NCI-H510A (cell line): ENCODE results near the gene GAL3ST2.
"Not testable (repeated sequence)": the region's sequence is repeated elsewhere in the genome, so short reads cannot be mapped to it uniquely, and the experiment has no call there.

Source experiments
- DNase-seq: peaks from one replicate; lab custom pipeline; 2025; lab: John Stamatoyannopoulos, UW

The GAL3ST2 gene

DNA sequence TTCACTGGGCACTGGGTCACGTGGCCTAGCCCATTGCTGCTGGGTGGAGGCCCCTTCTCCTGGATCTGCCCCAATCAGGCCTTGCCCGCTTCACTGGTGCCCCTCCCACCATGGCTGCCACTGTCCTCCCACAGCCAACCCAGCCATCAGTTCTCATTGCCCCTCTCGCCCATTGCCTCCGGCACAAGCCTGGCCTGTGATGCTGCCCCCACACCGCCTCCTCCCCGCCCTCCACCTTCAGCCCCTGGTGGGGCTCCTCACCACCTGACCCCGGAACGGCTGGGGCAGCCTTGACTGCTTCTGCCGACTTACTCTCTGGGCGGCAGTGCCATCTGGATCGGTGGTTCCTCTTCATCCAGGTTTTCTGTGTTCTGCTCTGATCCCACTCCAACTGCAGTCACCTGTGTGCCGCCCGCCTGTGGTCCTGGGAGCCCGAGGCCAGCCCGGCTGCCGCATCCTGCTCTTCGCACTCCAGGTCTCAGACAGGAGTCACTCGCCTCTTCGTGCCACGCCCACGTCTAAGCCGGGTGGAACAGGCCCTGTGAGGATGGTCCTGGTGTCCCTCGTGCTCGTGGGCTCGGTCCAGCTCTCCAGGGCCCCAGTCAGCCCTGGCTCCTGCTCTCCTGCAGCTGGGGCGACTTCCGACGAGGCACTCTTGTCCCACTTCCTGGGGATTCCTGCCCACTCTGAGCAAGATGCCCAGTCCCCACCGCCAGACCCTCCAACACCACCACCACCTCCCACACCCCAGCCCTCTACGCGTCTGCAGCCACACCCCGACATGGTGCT lies 28.0 kb upstream of the GAL3ST2 start:
- no peak for DNase-seq

DNA sequence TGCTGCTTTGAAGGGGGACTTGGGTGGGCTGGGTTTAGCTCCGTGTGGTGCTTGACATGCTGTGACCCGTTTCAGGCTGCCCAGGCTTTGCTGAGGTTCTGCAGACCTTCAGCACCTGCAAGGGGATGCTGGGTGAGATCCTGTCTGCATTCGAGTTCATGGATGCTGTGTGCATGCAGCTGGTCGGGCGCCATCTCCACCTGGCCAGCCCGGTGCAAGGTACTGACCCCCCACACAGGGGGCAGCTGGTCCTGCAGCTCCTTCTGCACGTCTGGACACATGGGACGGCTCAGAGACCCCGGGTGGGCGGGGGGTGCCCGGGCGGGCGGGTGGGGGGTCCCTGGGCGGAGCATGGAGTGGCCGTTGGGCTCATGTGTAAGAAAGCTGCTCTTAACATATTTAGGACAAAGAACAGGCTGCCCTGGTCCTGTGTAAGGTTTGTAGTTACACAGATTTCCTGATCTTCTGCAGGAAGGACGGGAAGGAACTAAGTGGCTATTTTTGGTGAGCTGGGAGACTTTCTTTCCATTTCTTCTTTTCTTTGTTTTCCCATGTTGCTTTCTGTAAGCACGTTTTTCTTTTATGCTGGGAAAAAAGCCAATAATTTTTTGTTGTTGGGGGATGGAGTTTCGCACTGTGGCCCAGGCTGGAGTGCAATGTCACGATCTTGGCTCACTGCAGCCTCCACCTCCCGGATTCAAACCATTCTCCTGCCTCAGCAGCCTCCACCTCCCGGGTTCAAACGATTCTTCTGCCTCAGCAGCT lies 26.4 kb upstream of the GAL3ST2 start:
- DNase-seq = no peak

DNA sequence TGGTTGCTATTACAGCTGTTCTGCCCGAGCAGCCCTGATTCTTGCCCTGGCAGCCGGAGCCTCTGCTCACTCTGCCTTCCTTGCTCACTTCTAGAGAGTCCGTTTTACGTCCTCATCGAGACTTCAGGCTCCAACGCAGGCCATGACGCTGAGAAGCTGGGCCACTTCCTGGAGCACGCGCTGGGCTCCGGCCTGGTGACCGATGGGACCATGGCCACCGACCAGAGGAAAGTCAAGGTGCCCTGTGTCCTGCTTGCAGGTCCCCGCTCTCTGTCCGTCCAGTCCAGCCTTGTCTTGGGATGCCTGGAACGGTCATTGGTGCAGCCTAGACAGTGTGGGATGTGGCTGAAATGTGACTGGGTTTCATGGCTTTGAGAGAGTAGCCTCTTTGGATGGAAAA lies 25.5 kb upstream of the GAL3ST2 start:
- no peak for DNase-seq

DNA sequence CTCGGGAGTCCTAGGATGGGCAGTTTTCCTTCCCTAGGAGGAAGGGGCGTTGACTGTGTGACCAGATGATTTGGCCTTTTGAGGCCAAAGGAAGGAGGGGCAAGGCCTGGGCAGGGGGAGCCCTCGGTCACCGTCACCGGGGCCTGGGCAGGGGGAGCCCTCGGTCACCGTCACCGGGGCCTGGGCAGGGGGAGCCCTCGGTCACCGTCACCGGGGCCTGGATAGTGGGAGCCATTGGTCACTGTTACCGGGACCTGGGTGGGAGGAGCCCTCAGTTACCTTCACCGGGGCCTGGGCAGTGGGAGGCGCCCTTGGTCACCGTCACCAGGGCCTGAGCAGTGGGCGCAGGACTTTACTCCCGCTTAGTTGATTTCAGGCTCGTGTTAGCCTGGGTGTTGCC lies 24.8 kb upstream of the GAL3ST2 start:
- no peak for DNase-seq

DNA sequence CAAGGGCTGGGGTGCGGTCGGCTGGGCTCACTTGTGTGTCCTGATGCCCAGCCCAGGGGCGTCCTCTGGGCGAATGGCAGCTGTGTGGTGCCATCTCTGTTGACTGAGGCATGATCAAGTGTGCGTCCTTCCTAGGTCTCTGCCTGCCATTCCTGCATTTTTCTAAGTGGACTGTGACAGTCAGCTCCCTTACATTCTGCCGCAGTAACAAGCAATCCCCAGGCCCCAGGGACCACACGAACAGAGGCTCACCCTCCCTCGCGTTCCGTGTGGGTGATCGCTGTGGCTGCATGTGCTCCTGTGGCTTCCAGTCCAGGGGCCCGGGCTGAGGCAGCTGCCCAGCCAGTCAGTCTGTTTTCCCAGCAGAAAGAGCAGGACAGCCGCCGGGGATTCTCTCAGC lies 24.4 kb upstream of the GAL3ST2 start:
- no peak for DNase-seq

DNA sequence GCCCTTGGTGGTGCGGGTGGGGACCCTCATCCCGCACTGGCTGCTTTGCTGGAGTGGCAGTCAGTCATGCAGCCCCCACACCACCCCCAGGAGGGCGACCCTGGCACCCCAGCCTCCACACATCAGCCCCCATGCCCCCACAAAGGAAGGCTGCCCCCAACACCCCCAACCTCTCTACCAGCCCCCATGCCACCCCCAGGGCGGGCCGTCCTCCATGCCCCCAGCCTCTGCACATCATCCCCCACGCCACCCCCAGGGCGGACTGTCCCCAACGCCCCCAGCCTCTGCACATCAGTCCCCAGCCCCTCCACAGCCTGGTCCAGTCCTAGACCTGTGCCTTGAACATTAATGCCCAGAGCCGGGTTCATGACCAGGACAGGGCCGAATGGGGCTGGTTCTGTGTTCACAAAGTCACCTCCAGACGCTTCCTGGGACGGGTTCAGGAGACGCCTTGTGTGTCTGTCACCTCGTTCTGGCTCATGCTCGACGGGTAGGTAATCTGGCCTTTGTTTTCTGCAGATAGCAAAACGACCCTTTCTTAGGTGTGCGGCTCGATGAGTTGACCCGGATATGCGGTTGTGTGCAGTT lies 23.8 kb upstream of the GAL3ST2 start:
- DNase-seq = no peak

DNA sequence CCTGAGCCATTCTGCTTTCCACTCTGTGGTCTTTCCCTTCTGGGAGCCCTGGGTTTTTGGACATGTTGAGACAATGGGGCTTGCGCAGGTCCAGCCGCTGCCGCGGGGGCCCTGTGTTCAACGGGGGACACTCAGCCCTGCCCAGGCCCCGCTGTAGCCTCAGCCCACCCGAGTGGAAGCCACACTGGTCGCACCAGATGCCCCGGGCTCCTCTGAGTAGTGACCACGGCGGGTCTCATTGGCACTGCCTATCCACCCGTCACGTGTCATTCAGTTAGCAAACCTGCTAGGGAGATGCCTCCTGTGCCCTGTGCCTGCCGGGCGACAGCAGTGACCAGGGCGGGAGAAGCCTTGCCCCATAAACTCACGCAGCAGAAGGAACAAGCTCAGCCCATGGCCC lies 23.1 kb upstream of the GAL3ST2 start:
- no peak for DNase-seq

DNA sequence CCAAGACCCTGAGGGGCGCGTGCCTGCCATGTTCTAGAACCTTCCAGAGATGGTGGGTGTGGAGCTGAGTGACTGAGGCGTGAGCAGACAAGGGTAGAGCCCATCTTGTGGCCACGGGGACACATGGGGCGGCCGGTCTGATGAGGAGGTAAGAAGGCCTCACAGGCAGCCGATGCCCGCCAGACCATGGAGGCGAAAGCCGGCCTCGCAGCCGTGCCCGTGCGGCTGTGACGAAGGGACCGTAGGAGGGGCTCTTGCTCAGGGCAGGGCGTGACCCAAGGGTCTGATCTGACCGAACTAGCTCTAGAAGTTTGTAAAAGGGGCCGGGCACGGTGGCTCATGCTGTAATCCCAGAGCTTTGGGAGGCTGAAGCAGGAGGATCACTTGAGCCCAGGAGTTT lies 22.6 kb upstream of the GAL3ST2 start:
- no peak for DNase-seq

DNA sequence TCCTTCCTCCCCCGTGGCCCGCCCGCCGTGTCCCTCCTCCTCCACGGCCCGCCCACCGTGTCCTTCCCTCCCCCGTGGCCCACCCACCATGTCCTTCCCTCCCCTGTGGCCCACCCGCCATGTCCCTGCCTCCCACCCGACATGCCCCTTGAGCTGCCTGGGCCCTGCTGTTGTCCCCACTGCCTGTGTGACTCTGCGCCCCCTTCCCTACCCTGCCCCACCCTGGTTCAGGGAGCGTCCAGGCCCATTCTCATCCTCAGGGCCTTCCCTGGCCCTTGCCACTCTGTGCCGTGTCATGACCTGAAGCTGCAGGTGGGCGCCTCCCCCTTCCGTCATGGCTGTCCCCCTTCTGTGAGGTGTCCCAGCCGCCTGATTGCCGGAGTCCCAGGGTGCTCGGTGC lies 21.5 kb upstream of the GAL3ST2 start:
- no peak for DNase-seq

DNA sequence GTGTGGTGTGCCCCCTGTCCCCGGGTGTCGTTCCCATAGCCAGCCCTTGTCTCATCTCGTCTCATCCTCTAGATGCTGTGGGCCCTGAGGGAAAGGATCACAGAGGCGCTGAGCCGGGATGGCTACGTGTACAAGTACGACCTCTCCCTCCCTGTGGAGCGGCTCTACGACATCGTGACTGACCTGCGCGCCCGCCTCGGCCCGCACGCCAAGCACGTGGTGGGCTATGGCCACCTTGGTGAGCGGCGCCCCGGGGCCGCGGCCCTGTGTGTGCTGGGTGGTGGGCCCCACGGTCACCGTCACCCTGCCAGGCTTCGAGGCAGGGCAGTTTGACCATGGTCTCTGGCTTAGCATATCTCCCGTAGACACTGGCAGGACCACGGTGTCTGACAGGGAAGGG lies 20.8 kb upstream of the GAL3ST2 start:
- DNase-seq = no peak

DNA sequence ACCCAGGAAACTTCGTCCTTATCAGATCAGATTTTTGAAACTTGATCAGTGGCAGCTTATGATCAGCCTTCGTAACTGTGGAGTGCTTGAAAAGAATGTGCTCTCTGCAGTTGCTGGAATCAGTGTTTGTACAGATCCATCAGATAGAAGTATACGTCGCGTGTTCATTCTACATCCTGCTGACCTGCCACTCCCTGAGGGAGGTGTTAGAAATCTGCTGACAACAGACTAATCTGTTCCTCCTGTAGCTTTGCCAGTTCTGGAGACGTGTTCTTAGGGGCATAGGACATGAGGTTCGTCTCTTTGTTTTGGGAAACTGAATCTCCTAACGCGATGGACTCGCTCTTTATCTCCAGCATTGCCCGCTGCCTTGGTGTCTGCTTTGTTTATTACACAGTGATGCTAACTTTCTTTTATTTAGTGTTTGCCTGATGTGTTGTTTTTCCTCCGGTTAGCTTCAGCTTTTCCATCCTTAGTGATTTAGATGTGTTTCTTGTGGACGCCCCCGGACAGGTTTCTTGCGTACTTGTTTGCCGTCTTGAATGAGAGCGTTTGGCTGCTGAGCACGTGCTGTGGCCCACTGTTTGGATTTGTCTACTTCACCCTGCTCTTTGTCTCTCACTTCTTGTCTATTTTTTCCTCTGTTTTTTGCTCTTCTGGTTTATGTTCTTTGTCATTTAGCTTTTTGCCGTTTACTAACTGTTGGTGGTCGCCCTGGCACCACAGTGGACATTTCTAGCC lies 17.4 kb upstream of the GAL3ST2 start:
- no peak for DNase-seq

DNA sequence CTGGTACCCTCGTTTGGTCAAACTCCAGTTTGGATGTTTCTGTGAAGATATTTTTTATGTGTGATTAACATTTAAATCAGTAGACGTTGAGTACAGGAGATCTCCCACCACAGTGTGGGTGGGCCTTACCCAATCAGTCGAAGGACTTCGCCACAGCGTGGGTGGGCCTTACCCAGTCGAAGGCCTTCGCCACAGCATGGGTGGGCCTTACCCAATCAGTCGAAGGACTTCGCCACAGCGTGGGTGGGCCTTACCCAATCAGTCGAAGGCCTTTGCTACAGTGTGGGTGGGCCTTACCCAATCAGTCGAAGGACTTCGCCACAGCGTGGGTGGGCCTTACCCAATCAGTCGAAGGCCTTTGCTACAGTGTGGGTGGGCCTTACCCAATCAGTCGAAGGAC lies 16.7 kb upstream of the GAL3ST2 start:
- not testable (repeated sequence) for DNase-seq

DNA sequence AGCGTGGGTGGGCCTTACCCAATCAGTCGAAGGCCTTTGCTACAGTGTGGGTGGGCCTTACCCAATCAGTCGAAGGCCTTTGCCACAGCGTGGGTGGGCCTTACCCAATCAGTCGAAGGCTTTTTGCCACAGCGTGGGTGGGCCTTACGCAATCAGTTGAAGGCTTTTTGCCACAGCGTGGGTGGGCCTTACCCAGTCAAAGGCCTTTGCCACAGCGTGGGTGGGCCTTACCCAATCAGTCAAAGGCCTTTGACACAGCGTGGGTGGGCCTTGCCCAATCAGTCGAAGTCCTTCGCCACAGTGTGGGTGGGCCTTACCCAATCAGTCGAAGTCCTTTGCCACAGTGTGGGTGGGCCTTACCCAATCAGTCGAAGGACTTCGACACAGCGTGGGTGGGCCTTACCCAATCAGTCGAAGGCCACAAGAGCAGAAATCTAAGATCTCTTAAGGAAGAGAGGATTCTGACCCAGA lies 16.3 kb upstream of the GAL3ST2 start:
- DNase-seq = no peak

DNA sequence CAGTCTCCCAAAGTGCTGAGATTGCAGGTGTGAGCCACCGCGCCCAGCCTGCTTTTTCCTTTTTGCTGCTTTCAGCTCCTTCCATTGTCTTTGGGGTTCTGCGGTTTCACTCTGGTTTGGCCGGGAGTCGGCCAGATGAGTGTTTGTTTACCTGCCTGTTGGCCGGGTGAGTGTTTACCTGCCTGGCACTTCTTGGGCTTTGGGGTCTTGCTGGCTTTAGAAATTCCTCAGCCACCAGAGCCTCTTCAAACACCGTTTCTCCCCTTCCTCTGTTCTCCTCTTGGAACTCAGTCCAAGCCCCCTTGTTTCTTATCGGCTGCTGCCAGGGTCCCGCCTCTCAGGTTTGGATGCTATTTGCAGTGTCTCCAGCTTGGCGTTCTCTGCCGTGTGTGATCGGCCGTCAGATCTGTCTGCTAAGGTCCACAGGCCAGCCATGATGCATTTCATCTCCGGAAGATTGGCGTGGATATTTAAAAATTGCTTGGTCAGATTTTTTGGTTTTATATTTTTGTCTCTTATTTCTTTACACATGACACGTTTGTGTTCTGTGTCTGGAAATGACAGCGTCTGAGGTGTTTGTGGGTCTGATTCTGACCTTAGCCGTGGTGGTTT lies 14.2 kb upstream of the GAL3ST2 start:
- no peak for DNase-seq

DNA sequence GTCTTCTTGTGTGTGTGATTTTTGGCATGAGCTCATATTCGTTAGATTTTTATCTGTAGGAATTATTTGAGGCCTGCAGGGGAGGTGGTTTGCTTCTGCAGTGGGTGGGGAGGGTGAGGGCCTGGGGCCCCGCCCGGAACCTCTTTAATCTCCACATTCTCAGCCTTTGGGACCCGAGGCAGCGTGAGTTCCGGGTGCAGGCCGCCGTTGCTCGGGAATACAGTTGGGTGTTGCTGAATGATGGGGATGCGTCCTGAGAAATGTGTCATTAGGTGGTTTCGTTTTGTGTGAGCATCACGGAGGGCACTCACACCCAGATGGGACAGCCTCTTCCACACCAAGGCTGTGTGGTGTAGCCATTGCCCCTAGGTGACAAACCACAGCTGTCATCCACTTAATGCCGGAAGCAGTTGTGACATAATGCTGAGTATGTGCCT lies 13.7 kb upstream of the GAL3ST2 start:
- no peak for DNase-seq

DNA sequence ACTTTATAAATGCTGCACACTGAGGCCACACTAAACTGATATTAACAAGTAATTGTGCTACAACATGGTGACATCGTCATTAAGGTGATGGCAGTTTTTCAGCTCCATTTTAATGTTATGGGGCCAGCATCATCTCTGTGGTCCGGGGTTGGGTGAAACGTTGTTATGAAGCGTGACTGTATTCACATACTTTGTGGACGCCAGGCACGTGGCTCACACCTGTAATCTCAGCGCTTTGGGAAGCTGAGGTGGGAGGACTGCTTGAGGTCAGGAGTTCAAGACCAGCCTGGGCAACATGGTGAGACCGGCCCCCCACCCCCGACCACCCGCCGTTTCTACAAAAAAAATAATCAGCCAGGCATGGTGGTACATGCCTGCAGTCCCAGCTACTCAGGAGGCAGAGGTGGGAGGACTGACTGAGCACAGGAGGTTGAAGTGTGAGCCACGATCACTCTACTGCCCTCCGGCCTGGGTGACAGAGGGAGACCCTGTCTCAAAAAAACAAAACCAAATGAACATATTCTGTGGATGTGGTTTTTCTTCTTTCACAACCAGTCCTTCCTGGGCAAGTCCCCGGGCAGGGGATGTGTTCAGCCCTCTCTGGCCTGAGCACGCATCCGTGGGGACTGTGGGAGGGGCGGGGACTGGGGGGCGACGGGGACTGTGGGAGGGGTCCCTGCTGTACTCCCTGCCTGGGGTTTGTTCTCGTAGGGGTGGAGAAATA lies 12.9 kb upstream of the GAL3ST2 start:
- DNase-seq = no peak

DNA sequence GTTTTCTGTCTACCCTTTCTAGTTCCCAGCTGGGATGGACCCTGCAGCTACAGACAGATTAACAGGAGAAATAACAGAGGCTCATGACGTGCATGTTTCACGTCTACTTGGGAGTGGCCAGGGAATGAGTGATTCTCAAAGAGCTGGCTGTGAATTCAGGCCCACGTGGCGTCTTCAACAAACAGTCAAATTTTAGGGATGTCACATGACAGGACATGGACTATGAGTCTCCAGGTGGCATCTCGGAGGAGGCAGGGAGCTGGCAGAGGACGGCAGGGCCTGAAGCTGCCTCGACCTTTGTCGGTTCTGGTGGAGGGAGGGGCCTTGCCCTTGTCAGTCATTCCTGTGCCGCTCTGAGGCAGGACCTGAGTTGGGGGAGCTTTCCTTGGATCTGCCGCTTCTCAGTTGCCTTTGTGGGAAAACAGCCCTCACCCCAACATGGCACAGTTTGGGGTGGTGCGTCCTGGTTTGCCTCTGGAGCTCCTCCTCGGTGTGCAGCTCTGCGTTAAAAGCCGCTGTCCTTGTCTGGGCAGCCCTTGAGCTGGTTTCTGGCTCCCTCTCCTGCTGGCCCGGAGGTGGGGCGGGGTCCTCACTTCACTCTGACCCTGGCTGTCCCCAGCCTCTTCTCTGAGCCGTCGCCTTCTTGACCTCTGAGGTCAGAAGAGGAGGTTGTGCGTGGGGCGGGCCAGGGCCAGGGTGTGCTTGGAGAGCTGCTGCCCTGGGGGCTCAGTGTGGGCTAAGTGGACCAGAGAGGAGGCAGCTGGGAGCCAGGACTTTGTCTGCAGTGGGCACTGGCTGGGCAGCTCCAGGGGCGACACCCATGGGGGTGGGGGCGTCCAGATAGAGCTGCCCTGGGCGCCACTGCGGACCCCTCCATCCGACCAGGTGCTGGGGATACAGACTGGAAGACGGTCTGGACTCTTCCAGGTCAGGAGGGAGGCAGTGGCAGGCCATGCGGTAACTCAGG lies 12.1 kb upstream of the GAL3ST2 start:
- no peak for DNase-seq

DNA sequence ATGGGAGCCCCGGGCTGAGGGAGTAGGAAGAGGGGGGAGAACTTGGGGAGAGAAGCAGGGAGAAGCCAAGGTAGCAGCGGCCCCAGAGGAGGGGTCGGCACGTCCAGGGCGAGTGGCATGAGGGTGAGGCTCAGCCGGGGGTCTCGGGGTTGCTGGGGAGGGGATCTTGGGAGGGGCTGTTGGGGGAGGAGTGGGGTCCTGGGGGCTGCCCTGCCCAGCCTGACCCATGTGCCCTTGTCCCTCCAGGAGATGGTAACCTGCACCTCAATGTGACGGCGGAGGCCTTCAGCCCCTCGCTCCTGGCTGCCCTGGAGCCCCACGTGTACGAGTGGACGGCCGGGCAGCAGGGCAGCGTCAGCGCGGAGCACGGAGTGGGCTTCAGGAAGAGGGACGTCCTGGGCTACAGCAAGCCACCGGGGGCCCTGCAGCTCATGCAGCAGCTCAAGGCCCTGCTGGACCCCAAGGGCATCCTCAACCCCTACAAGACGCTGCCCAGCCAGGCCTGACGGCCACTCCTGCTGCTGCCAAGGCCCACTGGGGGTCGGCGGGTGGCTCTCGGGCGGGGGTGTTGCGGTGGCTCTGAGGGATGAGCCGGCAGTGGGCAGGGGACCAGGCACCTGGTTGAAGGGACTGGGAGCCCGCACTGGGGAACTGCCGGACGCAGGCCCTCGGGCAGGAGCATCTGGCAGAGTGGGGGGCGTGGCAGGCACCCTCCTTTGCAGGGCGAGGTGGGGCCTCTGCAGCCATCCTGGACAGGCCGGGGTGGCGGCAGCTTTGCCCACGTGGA lies 9.0 kb upstream of the GAL3ST2 start:
- no peak for DNase-seq

DNA sequence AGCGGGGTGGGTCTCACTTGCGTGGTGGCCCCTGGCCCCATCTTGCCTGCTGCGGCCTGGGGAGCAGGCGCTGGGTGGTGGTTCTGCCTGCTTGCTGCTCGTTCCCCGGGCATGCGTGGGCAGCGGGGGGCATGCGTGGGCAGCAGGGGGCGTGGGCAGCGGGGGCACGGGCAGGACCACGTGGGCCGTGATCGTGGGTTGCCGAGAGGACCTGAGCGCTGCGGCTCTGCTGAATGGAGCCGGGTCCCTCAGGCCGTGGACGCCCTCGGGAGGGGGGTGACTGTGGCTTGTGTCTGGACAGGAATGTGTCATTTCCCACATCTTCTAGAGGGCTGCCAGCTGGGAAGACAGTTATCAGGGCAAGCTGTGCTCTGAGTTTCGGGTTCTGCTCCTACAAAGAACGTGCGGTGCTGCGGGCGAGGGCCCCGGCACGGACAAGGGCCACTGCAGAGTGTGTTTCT lies 8.3 kb upstream of the GAL3ST2 start:
- no peak for DNase-seq
